ENCODE measurements around the gene GATA5.

DNA sequence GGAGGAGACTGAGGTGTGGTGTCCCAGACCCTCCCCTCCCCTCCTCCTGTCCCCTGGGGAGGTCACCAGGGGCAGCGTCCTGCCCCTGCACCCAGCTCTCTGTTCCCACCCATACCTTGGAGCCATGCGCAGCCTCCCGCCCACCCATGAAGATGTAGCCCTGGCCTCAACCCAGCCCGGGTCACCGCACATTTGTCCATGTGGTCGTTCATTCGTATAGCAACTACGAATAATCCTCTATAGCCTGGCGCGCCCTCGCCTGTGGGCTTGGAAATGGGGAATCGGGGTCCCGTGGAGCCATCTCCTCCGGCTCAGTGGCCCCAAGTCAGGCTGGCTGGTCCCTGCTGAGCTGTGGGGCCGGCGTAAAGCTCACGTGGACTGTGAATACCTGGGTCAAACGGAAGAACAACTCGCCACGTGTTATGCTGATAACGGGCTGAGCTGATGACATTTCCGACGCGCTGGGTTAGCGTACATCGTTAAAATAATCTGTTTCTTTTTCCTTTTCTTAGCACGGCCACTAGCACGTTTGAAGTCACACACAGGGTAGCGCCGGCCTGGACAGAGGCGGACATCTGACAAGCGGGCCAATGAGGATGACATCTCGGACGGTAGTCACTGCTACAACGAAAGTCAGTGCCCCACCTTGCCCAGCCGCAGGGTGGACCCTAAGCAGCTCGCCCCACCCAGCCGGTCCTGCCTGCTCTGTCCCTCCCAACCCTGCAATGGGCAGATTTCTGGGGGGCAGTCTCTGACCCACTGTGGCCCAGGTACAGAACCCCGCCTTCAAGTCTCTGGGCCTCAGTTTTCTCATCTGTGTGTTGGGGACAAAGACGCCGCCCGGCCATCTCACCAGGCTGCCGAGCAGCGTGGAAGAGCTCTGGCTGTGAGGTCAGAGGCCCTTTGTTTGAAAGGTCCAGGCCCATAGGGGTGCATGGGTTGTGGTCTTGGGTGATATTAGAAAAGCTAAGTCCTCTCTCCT is 28.6 kb downstream of the GATA5 start:
- TF ChIP-seq FOXM1 (IDR thresholded peaks at IDR 0.05; ENCODE audit: borderline replicate concordance, low read depth) = no peak
- no peak for TF ChIP-seq ZBTB7A (IDR thresholded peaks at IDR 0.05; ENCODE audit: low read depth)
- TF ChIP-seq, protein P1, sequence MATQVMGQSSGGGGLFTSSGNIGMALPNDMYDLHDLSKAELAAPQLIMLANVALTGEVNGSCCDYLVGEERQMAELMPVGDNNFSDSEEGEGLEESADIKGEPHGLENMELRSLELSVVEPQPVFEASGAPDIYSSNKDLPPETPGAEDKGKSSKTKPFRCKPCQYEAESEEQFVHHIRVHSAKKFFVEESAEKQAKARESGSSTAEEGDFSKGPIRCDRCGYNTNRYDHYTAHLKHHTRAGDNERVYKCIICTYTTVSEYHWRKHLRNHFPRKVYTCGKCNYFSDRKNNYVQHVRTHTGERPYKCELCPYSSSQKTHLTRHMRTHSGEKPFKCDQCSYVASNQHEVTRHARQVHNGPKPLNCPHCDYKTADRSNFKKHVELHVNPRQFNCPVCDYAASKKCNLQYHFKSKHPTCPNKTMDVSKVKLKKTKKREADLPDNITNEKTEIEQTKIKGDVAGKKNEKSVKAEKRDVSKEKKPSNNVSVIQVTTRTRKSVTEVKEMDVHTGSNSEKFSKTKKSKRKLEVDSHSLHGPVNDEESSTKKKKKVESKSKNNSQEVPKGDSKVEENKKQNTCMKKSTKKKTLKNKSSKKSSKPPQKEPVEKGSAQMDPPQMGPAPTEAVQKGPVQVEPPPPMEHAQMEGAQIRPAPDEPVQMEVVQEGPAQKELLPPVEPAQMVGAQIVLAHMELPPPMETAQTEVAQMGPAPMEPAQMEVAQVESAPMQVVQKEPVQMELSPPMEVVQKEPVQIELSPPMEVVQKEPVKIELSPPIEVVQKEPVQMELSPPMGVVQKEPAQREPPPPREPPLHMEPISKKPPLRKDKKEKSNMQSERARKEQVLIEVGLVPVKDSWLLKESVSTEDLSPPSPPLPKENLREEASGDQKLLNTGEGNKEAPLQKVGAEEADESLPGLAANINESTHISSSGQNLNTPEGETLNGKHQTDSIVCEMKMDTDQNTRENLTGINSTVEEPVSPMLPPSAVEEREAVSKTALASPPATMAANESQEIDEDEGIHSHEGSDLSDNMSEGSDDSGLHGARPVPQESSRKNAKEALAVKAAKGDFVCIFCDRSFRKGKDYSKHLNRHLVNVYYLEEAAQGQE (IDR thresholded peaks at IDR 0.05; ENCODE audit: low read depth) = no peak
- TF ChIP-seq TAF1 (IDR thresholded peaks at IDR 0.05; ENCODE audit: low read depth) = no peak
- TF ChIP-seq, protein P2, sequence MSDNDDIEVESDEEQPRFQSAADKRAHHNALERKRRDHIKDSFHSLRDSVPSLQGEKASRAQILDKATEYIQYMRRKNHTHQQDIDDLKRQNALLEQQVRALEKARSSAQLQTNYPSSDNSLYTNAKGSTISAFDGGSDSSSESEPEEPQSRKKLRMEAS (IDR thresholded peaks at IDR 0.05) = no peak
- TF ChIP-seq EP300 (IDR thresholded peaks at IDR 0.05; ENCODE audit: borderline replicate concordance) = no peak
- TF ChIP-seq RAD21 (IDR thresholded peaks at IDR 0.05; ENCODE audit: low read depth) = no peak
- no peak for TF ChIP-seq TCF12 (IDR thresholded peaks at IDR 0.05; ENCODE audit: low read depth)
- no peak for TF ChIP-seq TEAD4 (IDR thresholded peaks at IDR 0.05)
- TF ChIP-seq EGR1 (IDR thresholded peaks at IDR 0.05) = no peak
- no peak for TF ChIP-seq CEBPB (IDR thresholded peaks at IDR 0.05)
